22Rv1 (cell line): ENCODE results near the gene FHIT.

Source experiments
- ZFX ChIP-seq: fragments of 450-650 bp; IDR thresholded peaks from 2 replicates; pipeline ENCODE4 v1.6.1; 2017; ENCODE audit warnings: antibody characterized with exemption, borderline replicate concordance
- TF ChIP-seq, protein P1 (sequence below): fragments of 450-650 bp; IDR thresholded peaks from 2 replicates; pipeline ENCODE4 v1.5.1; 2017; ENCODE audit warnings: mild to moderate bottlenecking

DNA sequence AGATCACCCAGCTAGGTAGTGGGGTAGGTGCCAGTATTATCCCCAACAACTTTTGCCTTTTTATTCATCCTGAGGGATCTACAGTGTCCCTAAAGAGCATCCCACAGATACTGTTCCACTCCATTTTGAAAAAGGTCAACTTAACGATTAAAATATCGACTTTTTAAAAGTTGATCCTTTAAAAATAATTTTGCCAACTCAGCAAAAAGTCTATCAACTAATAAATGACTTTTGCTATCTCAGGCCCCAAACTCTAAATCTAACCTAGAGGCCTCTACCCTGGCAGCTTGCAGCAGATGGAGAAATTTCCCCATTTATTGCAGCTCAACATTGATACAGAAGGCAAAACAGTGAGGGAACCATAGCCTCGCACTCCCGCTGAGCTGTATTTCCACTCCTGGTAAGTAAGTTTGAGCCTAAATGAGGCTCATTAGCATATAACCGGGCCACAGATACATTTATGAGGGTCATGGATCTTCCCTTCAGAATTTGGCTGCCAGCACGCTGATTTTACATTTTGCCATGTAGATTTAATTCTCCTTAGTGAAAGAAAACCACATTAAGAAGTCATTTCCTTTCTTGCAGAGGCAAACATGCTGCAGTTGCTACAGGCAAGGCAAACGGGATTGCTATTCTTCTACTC is 1497.3 kb downstream of the FHIT start:
- TF ChIP-seq, protein P1, sequence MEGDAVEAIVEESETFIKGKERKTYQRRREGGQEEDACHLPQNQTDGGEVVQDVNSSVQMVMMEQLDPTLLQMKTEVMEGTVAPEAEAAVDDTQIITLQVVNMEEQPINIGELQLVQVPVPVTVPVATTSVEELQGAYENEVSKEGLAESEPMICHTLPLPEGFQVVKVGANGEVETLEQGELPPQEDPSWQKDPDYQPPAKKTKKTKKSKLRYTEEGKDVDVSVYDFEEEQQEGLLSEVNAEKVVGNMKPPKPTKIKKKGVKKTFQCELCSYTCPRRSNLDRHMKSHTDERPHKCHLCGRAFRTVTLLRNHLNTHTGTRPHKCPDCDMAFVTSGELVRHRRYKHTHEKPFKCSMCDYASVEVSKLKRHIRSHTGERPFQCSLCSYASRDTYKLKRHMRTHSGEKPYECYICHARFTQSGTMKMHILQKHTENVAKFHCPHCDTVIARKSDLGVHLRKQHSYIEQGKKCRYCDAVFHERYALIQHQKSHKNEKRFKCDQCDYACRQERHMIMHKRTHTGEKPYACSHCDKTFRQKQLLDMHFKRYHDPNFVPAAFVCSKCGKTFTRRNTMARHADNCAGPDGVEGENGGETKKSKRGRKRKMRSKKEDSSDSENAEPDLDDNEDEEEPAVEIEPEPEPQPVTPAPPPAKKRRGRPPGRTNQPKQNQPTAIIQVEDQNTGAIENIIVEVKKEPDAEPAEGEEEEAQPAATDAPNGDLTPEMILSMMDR, result no peak
- TF ChIP-seq ZFX, result no peak
